IPS-18a (cell line): ENCODE measurements around the gene ABHD14A.

Experiments
- H3K27ac ChIP-seq: one replicate; pipeline ENCODE4 v1.5.1; 2013; ENCODE audit warnings: low read length
- H3K27me3 ChIP-seq: one replicate; pipeline ENCODE4 v1.6.1; 2013; ENCODE audit warnings: mild to moderate bottlenecking, low read length; ENCODE audit not compliant: control insufficient read depth, insufficient read depth
- H3K36me3 ChIP-seq: one replicate; pipeline ENCODE4 v1.6.1; 2013; ENCODE audit warnings: low read depth, low read length; ENCODE audit not compliant: control insufficient read depth
- H3K4me1 ChIP-seq: one replicate; pipeline ENCODE4 v1.6.1; 2013; ENCODE audit warnings: low read depth, low read length; ENCODE audit not compliant: control insufficient read depth
- H3K4me3 ChIP-seq: one replicate; pipeline ENCODE4 v1.5.1; 2013; ENCODE audit warnings: low read length
- H3K9ac ChIP-seq: one replicate; pipeline ENCODE4 v1.6.1; 2013; ENCODE audit warnings: mild to moderate bottlenecking, low read length, moderate library complexity
- H3K9me3 ChIP-seq: one replicate; pipeline ENCODE4 v1.6.1; 2013; ENCODE audit warnings: low read depth, low read length; ENCODE audit not compliant: control insufficient read depth

ABHD14A gene

GRCh38 chr3:52007291-52007690 is 32.4 kb downstream of the ABHD14A start:
- no peaks in the 10 kb centered on the region for H3K36me3 ChIP-seq
- H3K27ac ChIP-seq: no peak overlapping the region
- H3K4me3 ChIP-seq: no peak overlapping the region
- H3K4me1 ChIP-seq: peaks cover 43% of the 10 kb centered on the region
- H3K9me3 ChIP-seq: no peaks in the 10 kb centered on the region
- no peaks in the 10 kb centered on the region for H3K27me3 ChIP-seq
- H3K9ac ChIP-seq: no peak overlapping the region

- Histone ChIP-seq H3K9ac (no peak overlapping the region), H3K27ac (no peak overlapping the region), H3K36me3 (no peaks in the 10 kb centered on the region), H3K4me3 (no peak overlapping the region), H3K27me3 (no peaks in the 10 kb centered on the region), H3K9me3 (no peaks in the 10 kb centered on the region), H3K4me1 (peaks cover 17% of the 10 kb centered on the region)
Measured at GRCh38 chr3:52010431-52010830, 35.6 kb downstream of the ABHD14A start.

GRCh38 chr3:52012699-52013098 is 37.8 kb downstream of the ABHD14A start:
- Histone ChIP-seq H3K27ac (no peak overlapping the region), H3K9ac (no peak overlapping the region), H3K4me1 (peaks cover under 1% of the 10 kb centered on the region)

GRCh38 chr3:52013802-52014598 is 39.1 kb downstream of the ABHD14A start:
- H3K27ac ChIP-seq: no peak overlapping the region
- H3K36me3 ChIP-seq: no peaks in the 10 kb centered on the region
- H3K27me3 ChIP-seq: no peaks in the 10 kb centered on the region
- H3K4me1 ChIP-seq: no peaks in the 10 kb centered on the region
- H3K9ac ChIP-seq: no peak overlapping the region
- no peak overlapping the region for H3K4me3 ChIP-seq
- H3K9me3 ChIP-seq: no peaks in the 10 kb centered on the region

More at GRCh38 chr3:52012699-52013098, 37.8 kb downstream of the ABHD14A start:
- Histone ChIP-seq H3K36me3 (no peaks in the 10 kb centered on the region), H3K27me3 (no peaks in the 10 kb centered on the region), H3K4me3 (no peak overlapping the region), H3K9me3 (no peaks in the 10 kb centered on the region)

GRCh38 chr3:52014613-52015012 is 39.7 kb downstream of the ABHD14A start:
- no peaks in the 10 kb centered on the region for H3K4me1 ChIP-seq

GRCh38 chr3:52015438-52016228 is 40.8 kb downstream of the ABHD14A start:
- no peak overlapping the region for H3K9ac ChIP-seq
- H3K4me3 ChIP-seq: no peak overlapping the region
- no peaks in the 10 kb centered on the region for H3K27me3 ChIP-seq
- no peaks in the 10 kb centered on the region for H3K9me3 ChIP-seq
- H3K36me3 ChIP-seq: no peaks in the 10 kb centered on the region
- H3K27ac ChIP-seq: no peak overlapping the region
- H3K4me1 ChIP-seq: no peaks in the 10 kb centered on the region

More at GRCh38 chr3:52014613-52015012, 39.7 kb downstream of the ABHD14A start:
- no peak overlapping the region for H3K27ac ChIP-seq
- no peak overlapping the region for H3K9ac ChIP-seq
- H3K4me3 ChIP-seq: no peak overlapping the region
- H3K27me3 ChIP-seq: no peaks in the 10 kb centered on the region
- H3K9me3 ChIP-seq: no peaks in the 10 kb centered on the region
- no peaks in the 10 kb centered on the region for H3K36me3 ChIP-seq

- H3K4me3 ChIP-seq: no peak overlapping the region
- H3K27me3 ChIP-seq: no peaks in the 10 kb centered on the region
- H3K36me3 ChIP-seq: no peaks in the 10 kb centered on the region
Measured at GRCh38 chr3:52017586-52017985, 42.7 kb downstream of the ABHD14A start.

GRCh38 chr3:52018319-52019000 is 43.6 kb downstream of the ABHD14A start:
- no peak overlapping the region for H3K9ac ChIP-seq
- no peak overlapping the region for H3K27ac ChIP-seq
- no peaks in the 10 kb centered on the region for H3K36me3 ChIP-seq
- H3K27me3 ChIP-seq: no peaks in the 10 kb centered on the region
- H3K4me1 ChIP-seq: no peaks in the 10 kb centered on the region
- H3K4me3 ChIP-seq: no peak overlapping the region
- H3K9me3 ChIP-seq: no peaks in the 10 kb centered on the region

More at GRCh38 chr3:52017586-52017985, 42.7 kb downstream of the ABHD14A start:
- H3K4me1 ChIP-seq: no peaks in the 10 kb centered on the region
- H3K27ac ChIP-seq: no peak overlapping the region
- H3K9me3 ChIP-seq: no peaks in the 10 kb centered on the region
- no peak overlapping the region for H3K9ac ChIP-seq

- H3K4me1 ChIP-seq: no peaks in the 10 kb centered on the region
- no peak overlapping the region for H3K27ac ChIP-seq
Measured at GRCh38 chr3:52019352-52020080, 44.7 kb downstream of the ABHD14A start.

GRCh38 chr3:52020796-52021195 is 45.9 kb downstream of the ABHD14A start:
- Histone ChIP-seq H3K27ac (no peak overlapping the region), H3K27me3 (no peaks in the 10 kb centered on the region), H3K9ac (no peak overlapping the region), H3K4me3 (no peak overlapping the region), H3K9me3 (no peaks in the 10 kb centered on the region), H3K4me1 (no peaks in the 10 kb centered on the region), H3K36me3 (no peaks in the 10 kb centered on the region)

More at GRCh38 chr3:52019352-52020080, 44.7 kb downstream of the ABHD14A start:
- H3K36me3 ChIP-seq: no peaks in the 10 kb centered on the region
- no peaks in the 10 kb centered on the region for H3K9me3 ChIP-seq
- H3K9ac ChIP-seq: no peak overlapping the region
- H3K27me3 ChIP-seq: no peaks in the 10 kb centered on the region
- no peak overlapping the region for H3K4me3 ChIP-seq
